SU-DHL-6 (cell line): ENCODE results near the gene BCL2.

Experiments
- H2AFZ ChIP-seq: fragments of 200-600 bp; sonication (generic); 2 replicates; pipeline ENCODE4 v1.6.1; 2014; ENCODE audit warnings: low read depth, mild to moderate bottlenecking, moderate library complexity, mixed read lengths, antibody characterized with exemption, low read length; ENCODE audit not compliant: severe bottlenecking
- H3F3A ChIP-seq: fragments of 200-600 bp; shearing (Covaris generic); 2 replicates; pipeline ENCODE4 v1.6.0; 2016; ENCODE audit warnings: antibody characterized with exemption, mild to moderate bottlenecking; ENCODE audit not compliant: insufficient read depth
- H3K27ac ChIP-seq: fragments of 200-600 bp; sonication (generic); 2 replicates; pipeline ENCODE4 v1.5.1; 2016; ENCODE audit warnings: low read depth, mild to moderate bottlenecking, low read length, moderate library complexity, mixed read lengths
- H3K27me3 ChIP-seq: fragments of 200-600 bp; sonication (generic), shearing (Covaris generic); 2 replicates; pipeline ENCODE4 v1.6.0; 2014; ENCODE audit warnings: mild to moderate bottlenecking, low read length
- H3K36me3 ChIP-seq: fragments of 200-600 bp; sonication (generic); 2 replicates; pipeline ENCODE4 v1.6.1; 2014; ENCODE audit warnings: mild to moderate bottlenecking, low read length, mixed read lengths
- H3K4me2 ChIP-seq: fragments of 300-600, 200-600 bp; shearing (Covaris generic), sonication (generic); 2 replicates; pipeline ENCODE4 v1.6.0; 2014; ENCODE audit warnings: low read length, low read depth, mild to moderate bottlenecking; ENCODE audit not compliant: poor library complexity, severe bottlenecking
- H3K4me3 ChIP-seq: fragments of 200-600 bp; sonication (generic); 2 replicates; pipeline ENCODE4 v1.5.1; 2014; ENCODE audit warnings: antibody characterized with exemption, low read length, mild to moderate bottlenecking, mixed read lengths; ENCODE audit not compliant: insufficient read depth, poor library complexity, severe bottlenecking
- H3K79me2 ChIP-seq: fragments of 200-600 bp; sonication (generic); 2 replicates; pipeline ENCODE4 v1.6.1; 2014; ENCODE audit warnings: mild to moderate bottlenecking, low read length, moderate library complexity; ENCODE audit not compliant: insufficient read depth
- H3K9ac ChIP-seq: fragments of 200-600 bp; sonication (generic); 2 replicates; pipeline ENCODE4 v1.7.0; 2014; ENCODE audit warnings: mild to moderate bottlenecking, low read length
- H3K9me2 ChIP-seq: fragments of 200-600 bp; sonication (generic); replicated peaks from 2 replicates; pipeline ENCODE4 v1.6.1; 2014; ENCODE audit warnings: low read length; ENCODE audit not compliant: insufficient read depth
- H3K9me3 ChIP-seq: fragments of 200-600 bp; sonication (generic); 2 replicates; pipeline ENCODE4 v1.6.1; 2014; ENCODE audit warnings: low read length, mixed read lengths; ENCODE audit not compliant: insufficient read depth
- H4K20me1 ChIP-seq: fragments of 200-600 bp; sonication (generic); 2 replicates; pipeline ENCODE4 v1.6.1; 2014; ENCODE audit warnings: low read depth, mild to moderate bottlenecking, antibody characterized with exemption, low read length, moderate library complexity, mixed read lengths
- EZH2phosphoT487 ChIP-seq: fragments of 200-600 bp; sonication (generic), shearing (Covaris generic); conservative IDR thresholded peaks from 2 replicates; pipeline ENCODE4 v1.6.1; 2018; ENCODE audit warnings: mild to moderate bottlenecking, antibody characterized with exemption, low read length, moderate library complexity, mixed read lengths
- TF ChIP-seq, protein P1 (sequence below): fragments of 200-600 bp; sonication (generic); IDR thresholded peaks from one replicate; pipeline ENCODE4 v1.5.1; 2017; ENCODE audit warnings: antibody characterized with exemption, mild to moderate bottlenecking, low read length, moderate library complexity; ENCODE audit not compliant: insufficient read depth, poor library complexity, severe bottlenecking

The BCL2 gene

GRCh38 chr18:63234432-63234831, 85.1 kb downstream of the BCL2 start:
- Histone ChIP-seq H3K4me3 (no peak overlapping the region), H3K79me2 (peaks cover 83% of the 10 kb centered on the region)

DNA sequence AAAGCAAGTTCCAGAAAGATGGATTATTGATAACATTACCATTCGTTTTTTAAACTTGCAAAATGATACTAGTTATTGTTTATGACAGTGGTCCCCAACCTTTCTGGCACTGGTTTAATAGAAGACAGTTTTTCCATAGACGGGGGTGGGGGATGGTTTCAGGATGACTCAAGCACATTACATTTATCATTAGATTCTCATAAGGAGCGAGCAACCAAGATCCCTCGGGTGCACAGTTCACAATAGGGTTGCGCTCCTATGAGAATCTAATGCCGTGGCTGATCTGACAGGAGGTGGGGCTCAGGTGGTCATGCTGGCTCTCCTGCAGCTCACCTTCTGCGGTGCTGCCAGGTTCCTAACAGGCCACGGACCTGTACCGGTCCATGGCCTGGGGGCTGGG, 86.2 kb downstream of the BCL2 start:
- Histone ChIP-seq H3K9me3 (no peaks in the 10 kb centered on the region), H3K36me3 (peaks cover 29% of the 10 kb centered on the region; the same call in 1 of the 2 replicates), H3K9ac (no peak overlapping the region), H4K20me1 (peaks cover 12% of the 10 kb centered on the region), H3K79me2 (peaks cover 75% of the 10 kb centered on the region), H3K27me3 (no peaks in the 10 kb centered on the region), H2AFZ (no peak overlapping the region), H3K9me2 (no peaks in the 10 kb centered on the region), H3K4me2 (no peak overlapping the region), H3F3A (peaks cover 21% of the 10 kb centered on the region; the same call in 1 of the 2 replicates), H3K4me3 (no peak overlapping the region), H3K27ac (no peak overlapping the region)
- TF ChIP-seq, protein P1, sequence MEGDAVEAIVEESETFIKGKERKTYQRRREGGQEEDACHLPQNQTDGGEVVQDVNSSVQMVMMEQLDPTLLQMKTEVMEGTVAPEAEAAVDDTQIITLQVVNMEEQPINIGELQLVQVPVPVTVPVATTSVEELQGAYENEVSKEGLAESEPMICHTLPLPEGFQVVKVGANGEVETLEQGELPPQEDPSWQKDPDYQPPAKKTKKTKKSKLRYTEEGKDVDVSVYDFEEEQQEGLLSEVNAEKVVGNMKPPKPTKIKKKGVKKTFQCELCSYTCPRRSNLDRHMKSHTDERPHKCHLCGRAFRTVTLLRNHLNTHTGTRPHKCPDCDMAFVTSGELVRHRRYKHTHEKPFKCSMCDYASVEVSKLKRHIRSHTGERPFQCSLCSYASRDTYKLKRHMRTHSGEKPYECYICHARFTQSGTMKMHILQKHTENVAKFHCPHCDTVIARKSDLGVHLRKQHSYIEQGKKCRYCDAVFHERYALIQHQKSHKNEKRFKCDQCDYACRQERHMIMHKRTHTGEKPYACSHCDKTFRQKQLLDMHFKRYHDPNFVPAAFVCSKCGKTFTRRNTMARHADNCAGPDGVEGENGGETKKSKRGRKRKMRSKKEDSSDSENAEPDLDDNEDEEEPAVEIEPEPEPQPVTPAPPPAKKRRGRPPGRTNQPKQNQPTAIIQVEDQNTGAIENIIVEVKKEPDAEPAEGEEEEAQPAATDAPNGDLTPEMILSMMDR = no peak
- TF ChIP-seq EZH2phosphoT487 = no peak

More at GRCh38 chr18:63234432-63234831, 85.1 kb downstream of the BCL2 start:
- Histone ChIP-seq H3K27ac (no peak overlapping the region), H3K4me2 (no peak overlapping the region), H3K9ac (no peak overlapping the region), H4K20me1 (peaks cover 12% of the 10 kb centered on the region), H3K9me3 (no peaks in the 10 kb centered on the region), H3K9me2 (no peaks in the 10 kb centered on the region), H3K36me3 (peaks cover 30% of the 10 kb centered on the region; the same call in 1 of the 2 replicates), H3F3A (peaks cover 21% of the 10 kb centered on the region; the same call in 1 of the 2 replicates), H3K27me3 (no peaks in the 10 kb centered on the region), H2AFZ (no peak overlapping the region)
- TF ChIP-seq EZH2phosphoT487 = no peak
- TF ChIP-seq, protein P1 = no peak

- peaks cover 24% of the 10 kb centered on the region; the same call in 1 of the 2 replicates for H3K36me3 ChIP-seq
- no peaks in the 10 kb centered on the region for H3K9me2 ChIP-seq
- H3K27me3 ChIP-seq = no peaks in the 10 kb centered on the region
- no peak overlapping the region for H3K4me3 ChIP-seq
- H3K4me2 ChIP-seq = no peak overlapping the region
- no peak overlapping the region for H3K9ac ChIP-seq
- no peak overlapping the region for H2AFZ ChIP-seq
- H3K27ac ChIP-seq = no peak overlapping the region
- H3F3A ChIP-seq = peaks cover 22% of the 10 kb centered on the region; the same call in 1 of the 2 replicates
- peaks cover 74% of the 10 kb centered on the region for H3K79me2 ChIP-seq
- TF ChIP-seq, protein P1 = no peak
- TF ChIP-seq EZH2phosphoT487 = no peak
- no peaks in the 10 kb centered on the region for H3K9me3 ChIP-seq
- peaks cover 12% of the 10 kb centered on the region for H4K20me1 ChIP-seq
These were observed 86.7 kb downstream of the BCL2 start for GRCh38 chr18:63232826-63233225.
